ENCODE measurements around the gene MAGI3.
"Not testable (repeated sequence)": the region's sequence is repeated elsewhere in the genome, so short reads cannot be mapped to it uniquely, and the experiment has no call there.

MAGI3 gene

DNA sequence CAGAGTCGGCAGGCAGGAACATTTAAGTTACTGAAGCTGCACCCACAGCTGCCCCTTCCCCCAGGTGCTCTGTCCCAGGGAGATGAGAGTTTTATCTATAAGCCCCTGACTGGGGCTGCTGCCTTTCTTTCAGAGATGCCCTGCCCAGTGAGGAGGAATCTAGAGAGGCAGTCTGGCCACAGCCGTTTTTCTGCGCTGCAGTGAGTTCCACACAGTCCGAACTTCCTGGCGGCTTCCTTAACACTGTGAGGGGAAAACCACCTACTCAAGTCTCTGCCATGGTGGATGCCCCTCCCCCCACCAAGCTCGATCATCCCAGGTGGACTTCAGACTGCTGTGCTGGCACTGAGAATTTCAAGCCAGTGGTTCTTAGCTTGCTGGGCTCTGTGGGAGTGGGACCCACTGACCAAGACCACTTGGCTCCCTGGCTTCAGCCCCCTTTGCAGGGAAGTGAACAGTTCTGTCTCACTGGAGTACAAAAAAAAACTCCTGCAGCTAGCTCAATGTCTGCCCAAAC, 185.5 kb downstream of the MAGI3 start:
- not testable (repeated sequence) for DNase-seq (ENCODE audit: low read depth, low spot score)

DNA sequence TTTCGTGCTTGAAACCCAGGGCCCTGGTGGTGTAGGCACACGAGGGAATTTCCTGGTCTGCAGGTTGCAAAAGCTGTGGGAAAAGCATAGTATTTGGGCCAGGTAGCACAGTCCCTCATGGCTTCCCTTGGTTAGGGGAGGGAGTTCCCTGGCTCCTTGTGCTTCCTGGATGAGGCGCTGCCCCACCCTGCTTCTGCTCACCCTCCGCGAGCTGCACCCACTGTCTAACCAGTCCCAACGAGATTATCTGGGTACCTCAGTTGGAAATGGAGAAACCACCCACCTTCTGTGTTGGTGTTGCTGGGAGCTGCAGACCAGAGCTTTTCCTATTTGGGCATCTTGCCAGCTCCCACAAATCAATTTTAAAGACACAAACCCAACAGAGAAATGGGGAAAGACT, 186.0 kb downstream of the MAGI3 start:
- DNase-seq (ENCODE audit: low read depth, low spot score): no peak

GRCh38 chr1:113579256-113580018, 189.1 kb downstream of the MAGI3 start:
- no peak for DNase-seq (ENCODE audit: low read depth, low spot score)

GRCh38 chr1:113581323-113581722, 191.0 kb downstream of the MAGI3 start:
- DNase-seq (ENCODE audit: low read depth, low spot score): no peak

- DNase-seq (ENCODE audit: low read depth, low spot score): no peak
These were observed 191.8 kb downstream of the MAGI3 start for GRCh38 chr1:113582084-113582483.

DNA sequence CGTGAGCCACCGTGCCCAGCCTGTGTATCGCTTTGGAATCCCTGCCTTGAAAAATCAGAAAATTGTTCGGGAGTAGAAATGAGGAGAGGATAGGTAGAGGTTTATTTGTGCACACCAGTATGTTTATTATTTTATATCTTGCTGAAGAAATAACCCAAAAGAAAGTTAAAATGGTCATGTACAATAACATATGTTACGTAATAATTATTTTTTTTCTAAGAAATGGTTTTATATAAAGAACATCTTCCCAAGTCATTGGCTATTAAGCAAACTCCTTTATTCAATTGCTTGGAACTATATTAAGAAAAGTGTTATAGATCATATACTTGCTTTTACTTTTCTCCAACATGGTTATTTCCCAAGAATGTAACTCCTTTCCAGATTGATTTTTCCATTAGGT, 197.2 kb downstream of the MAGI3 start:
- no peak for DNase-seq (ENCODE audit: low read depth, low spot score)

- DNase-seq (ENCODE audit: low read depth, low spot score): no peak
These were observed 201.9 kb downstream of the MAGI3 start for GRCh38 chr1:113592230-113592629.

- DNase-seq (ENCODE audit: low read depth, low spot score): no peak
These were observed 203.4 kb downstream of the MAGI3 start for GRCh38 chr1:113593550-113594297.

- DNase-seq (ENCODE audit: low read depth, low spot score): not testable (repeated sequence)
These were observed 214.2 kb downstream of the MAGI3 start for GRCh38 chr1:113604466-113604865.

DNA sequence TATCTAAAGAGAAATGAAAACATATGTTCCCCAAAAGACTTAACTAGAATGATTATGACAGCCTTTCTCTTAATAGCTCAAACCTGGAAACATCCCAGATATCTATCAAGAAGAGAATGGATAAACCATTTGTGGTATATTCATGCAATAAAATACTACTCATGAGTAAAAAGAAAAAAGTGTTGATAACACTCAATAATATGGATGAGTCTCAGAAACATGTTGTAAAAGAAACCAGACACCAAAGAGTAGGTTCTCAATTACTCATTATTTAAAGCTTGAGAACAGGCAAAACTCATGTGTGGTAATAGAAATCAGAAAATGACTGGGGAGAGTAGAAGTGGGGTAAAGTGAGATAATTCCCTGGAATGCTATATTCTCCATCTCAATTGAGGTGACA, 214.8 kb downstream of the MAGI3 start:
- DNase-seq (ENCODE audit: low read depth, low spot score): no peak

DNA sequence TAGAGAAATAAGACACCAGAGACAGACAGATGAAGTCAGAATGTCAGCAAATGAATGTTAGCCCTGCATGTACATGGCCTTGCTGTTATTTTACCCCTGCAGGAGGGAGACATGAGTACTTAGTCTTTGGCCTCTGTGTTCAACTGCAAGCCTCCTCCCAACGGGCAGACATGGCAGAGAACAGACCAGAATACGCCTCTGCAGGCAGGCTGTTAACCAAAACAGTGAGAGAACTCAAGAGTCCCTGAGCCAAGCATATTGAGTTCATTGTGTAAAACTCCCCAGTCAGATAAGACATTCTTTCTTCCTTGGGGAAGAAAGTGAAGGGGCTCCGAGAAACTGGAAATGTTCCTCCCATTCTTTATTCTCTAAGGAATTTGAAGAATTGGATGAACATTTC, 218.1 kb downstream of the MAGI3 start:
- no peak for DNase-seq (ENCODE audit: low read depth, low spot score)

- DNase-seq (ENCODE audit: low read depth, low spot score): no peak
These were observed 220.1 kb downstream of the MAGI3 start for GRCh38 chr1:113610372-113610771.

- DNase-seq (ENCODE audit: low read depth, low spot score): no peak
These were observed 225.1 kb downstream of the MAGI3 start for GRCh38 chr1:113615425-113615824.

GRCh38 chr1:113616156-113616555, 225.8 kb downstream of the MAGI3 start:
- no peak for DNase-seq (ENCODE audit: low read depth, low spot score)

DNA sequence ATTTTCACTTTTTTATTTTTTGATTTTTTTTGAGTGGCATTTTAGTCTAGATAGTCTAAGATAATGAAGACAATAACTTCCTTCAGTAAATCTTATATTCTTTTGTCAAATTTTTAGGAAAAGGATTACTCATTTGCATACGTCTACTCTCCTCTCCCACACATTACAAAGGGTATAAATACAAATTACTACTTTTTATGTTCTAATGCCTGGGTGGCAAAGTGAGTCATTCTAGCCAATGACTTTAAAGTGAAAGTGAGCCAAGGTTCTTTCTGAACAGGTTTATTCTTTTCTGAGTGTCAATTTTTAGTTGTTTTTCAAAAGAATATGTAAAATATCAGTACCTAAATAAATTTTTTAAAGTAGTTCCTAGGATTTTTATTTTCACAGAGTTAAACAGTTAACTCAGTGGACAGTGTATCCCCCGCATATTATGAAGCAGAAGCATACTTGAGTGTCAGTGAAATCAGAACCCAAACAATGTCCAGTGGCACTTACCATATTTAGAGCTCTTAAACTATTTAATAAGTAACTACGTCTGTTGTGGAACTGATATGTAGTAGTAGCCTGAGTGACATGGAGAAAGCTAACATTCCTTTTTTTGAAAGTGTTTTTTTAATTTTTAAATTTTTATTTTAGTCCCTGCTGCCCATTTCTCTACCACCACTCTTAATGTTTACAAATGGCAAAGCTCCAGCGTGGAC, 227.3 kb downstream of the MAGI3 start:
- DNase-seq (ENCODE audit: low read depth, low spot score): no peak

GRCh38 chr1:113628997-113629396, 238.7 kb downstream of the MAGI3 start:
- DNase-seq (ENCODE audit: low read depth, low spot score): no peak

DNA sequence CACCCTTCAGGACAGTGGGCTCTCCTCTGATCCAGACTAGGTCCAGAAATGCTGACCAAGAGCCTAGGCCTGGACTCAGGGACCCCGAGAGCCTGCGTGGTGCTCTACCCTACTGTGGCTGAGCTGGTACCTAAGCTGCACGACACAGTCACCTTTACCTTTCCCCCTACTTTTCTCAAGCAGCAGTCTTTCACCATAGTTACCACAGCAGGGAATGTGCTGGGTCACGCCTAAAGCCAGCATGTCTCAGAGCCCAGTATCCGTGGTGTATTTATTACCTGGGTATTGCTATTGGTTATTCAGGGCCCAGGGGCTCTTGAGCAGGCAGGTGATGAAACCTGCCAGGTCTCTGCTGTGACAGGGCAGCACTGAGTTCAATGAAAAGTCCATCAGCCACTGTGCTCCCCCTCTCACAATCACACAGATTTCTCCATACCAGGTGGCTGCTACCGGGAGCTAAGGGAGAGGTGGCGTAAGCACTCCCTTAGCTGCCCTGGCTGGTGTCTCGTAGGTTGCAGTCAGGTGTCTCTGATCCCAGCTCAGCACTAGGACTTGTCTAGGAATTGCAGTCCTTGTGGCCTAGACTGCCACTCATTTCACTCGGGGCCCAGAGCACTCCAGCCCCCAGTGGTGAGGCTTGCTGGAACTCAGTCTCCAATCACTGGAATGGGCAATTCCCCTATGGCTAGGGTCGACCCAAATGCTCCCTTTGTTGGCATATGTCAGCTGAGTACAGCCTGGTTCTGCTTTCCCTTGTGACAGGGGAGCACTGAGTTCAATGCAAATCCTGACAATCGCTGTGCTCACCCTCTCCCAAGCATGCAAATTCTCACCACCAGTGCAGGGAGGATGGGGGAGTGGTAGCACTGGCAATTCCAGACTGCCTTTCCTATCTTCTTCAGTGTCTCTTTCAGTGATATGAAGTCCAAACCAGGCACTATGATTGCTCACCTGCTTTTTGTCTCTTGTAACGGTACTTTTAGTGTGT, 240.3 kb downstream of the MAGI3 start:
- DNase-seq (ENCODE audit: low read depth, low spot score): peak; percentile 5

DNA sequence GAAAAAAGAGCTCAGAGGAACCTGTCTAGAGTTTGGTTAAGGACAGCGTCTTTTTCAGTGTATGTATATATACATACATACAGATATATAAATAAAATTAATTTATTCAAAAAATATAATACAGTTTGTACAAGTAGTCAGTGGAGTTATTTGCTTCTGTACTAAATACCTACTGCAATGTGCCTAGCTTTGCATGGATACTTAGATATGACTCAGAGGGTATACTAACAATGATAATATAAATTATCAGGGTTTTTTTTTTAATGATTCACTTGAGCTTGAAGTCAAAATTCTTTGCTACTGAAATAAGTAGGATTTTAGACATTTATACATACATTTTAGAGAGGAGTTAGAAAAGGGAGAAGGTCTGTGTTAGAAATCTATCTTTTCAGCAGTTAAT, 251.1 kb downstream of the MAGI3 start:
- DNase-seq (ENCODE audit: low read depth, low spot score): no peak

- no peak for DNase-seq (ENCODE audit: low read depth, low spot score)
These were observed 256.8 kb downstream of the MAGI3 start for GRCh38 chr1:113647164-113647563.

DNA sequence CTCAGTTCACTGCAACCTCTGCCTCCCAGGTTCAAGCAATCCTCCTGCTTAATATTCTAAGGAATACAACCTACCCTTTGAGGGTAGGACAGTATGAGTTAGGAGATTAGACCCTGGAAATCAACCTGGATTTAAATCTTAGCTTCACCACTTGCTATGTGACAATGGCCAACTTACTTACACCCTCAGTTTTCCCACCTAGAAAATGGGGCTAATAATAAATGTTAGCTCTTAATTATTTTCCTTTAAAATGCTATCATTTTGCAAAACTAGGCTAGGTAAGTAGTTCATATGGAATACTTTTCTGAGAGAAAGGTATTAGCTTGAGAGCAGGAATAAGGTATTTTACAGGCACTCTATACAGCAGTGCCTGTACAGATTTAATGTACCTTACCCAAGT, 258.2 kb downstream of the MAGI3 start:
- DNase-seq (ENCODE audit: low read depth, low spot score): no peak

GRCh38 chr1:113652771-113653170, 262.5 kb downstream of the MAGI3 start:
- no peak for DNase-seq (ENCODE audit: low read depth, low spot score)

Measured in ELF-1 (cell line).